ENCODE results near the gene CHEK2. TPM values are rescaled to one million over a fixed set of nuclear protein-coding genes. Genes with fewer than 3 reads are reported as not detected.

The CHEK2 gene
- polyA plus RNA-seq, 3 donors: 6.6 to 13.1 (median 7.8) TPM

- no CpG with 5 or more reads among the region's 3 CpGs for whole genome bisulfite sequencing (ENCODE audit: insufficient coverage)
- H3K4me3 ChIP-seq (replicated peaks in 1 of 3; ENCODE audit: low read depth in 2 of 3, low read length in 3 of 3): no peak overlapping the region
- no peak for TF ChIP-seq CTCF (IDR thresholded peaks at IDR 0.05)
- H3K4me2 ChIP-seq (replicated peaks; ENCODE audit: extremely low read depth, low read length, poor library complexity, severe bottlenecking): no peak overlapping the region
- no peak overlapping the region for H3K27ac Mint-ChIP-seq
- H3K36me3 Mint-ChIP-seq: peaks cover 33 to 44% of the 10 kb centered on the region in 2 donors
- H3K4me3 Mint-ChIP-seq: no peak overlapping the region
- no peak overlapping the region for H2AFZ ChIP-seq (ENCODE audit: insufficient read depth, low read depth, low read length, poor library complexity, severe bottlenecking)
- no peaks in the 10 kb centered on the region for H3K4me1 Mint-ChIP-seq
- H3K9me3 ChIP-seq (replicated peaks in 1 of 2; ENCODE audit: control insufficient read depth in 1 of 2, insufficient read depth in 1 of 2, low read length in 2 of 2): no peaks in the 10 kb centered on the region
- peaks cover 0 to 1% (median 0%) of the 10 kb centered on the region in 3 donors for H3K27me3 Mint-ChIP-seq (ENCODE audit: low read depth in 3 of 3)
- H3K27me3 ChIP-seq (ENCODE audit: control insufficient read depth in 2 of 2, insufficient read depth in 2 of 2, low read length in 2 of 2): no peaks in the 10 kb centered on the region
- H3K36me3 ChIP-seq (replicated peaks in 1 of 2; ENCODE audit: control insufficient read depth in 1 of 2, insufficient read depth in 2 of 2, low read length in 2 of 2): peaks cover 15 to 30% of the 10 kb centered on the region in 2 donors
- intact Hi-C loops (cut with micrococcal nuclease): loop anchor here in 1 of 2 donors (10.0 kb wide), 1 partner anchor 63 kb away; no protein-coding TSS in a partner anchor
- no peak for DNase-seq
- H3K79me2 ChIP-seq (ENCODE audit: insufficient read depth, low read length): no peaks in the 10 kb centered on the region
- no peak overlapping the region for H3K9ac ChIP-seq (ENCODE audit: insufficient read depth, low read length, poor library complexity, severe bottlenecking)
- no peak overlapping the region for H3K27ac ChIP-seq (ENCODE audit: low read depth in 1 of 2, low read length in 2 of 2)
- no peaks in the 10 kb centered on the region for H4K20me1 ChIP-seq (ENCODE audit: insufficient read depth, low read length)
- no peaks in the 10 kb centered on the region for H3K4me1 ChIP-seq (ENCODE audit: control insufficient read depth in 1 of 2, insufficient read depth in 2 of 2, low read length in 2 of 2)
- H3K9me3 Mint-ChIP-seq: peaks cover 0 to 3% (median 0%) of the 10 kb centered on the region in 7 donors
Observed at GRCh38 chr22:28718044-28718443, 23.6 kb downstream of the CHEK2 start.

- no peak overlapping the region for H3K27ac ChIP-seq (ENCODE audit: low read depth in 1 of 2, low read length in 2 of 2)
- peaks cover 15 to 27% of the 10 kb centered on the region in 2 donors for H3K36me3 ChIP-seq (replicated peaks in 1 of 2; ENCODE audit: control insufficient read depth in 1 of 2, insufficient read depth in 2 of 2, low read length in 2 of 2)
- no peak overlapping the region for H3K9ac ChIP-seq (ENCODE audit: insufficient read depth, low read length, poor library complexity, severe bottlenecking)
- Mint-ChIP-seq H3K4me1 (peaks cover 6% of the 10 kb centered on the region), H3K9me3 (peaks cover 0 to 3% (median 0%) of the 10 kb centered on the region in 7 donors), H3K27me3 (ENCODE audit: low read depth in 3 of 3) (peaks cover 0 to 1% (median 0%) of the 10 kb centered on the region in 3 donors), H3K36me3 (peaks cover 29 to 37% of the 10 kb centered on the region in 2 donors), H3K27ac (no peak overlapping the region), H3K4me3 (no peak overlapping the region)
- DNase-seq: no peak
- intact Hi-C loops (cut with micrococcal nuclease): loop anchor here in 1 of 2 donors (10.0 kb wide), 1 partner anchor 62 kb away; no protein-coding TSS in a partner anchor
- no peaks in the 10 kb centered on the region for H3K9me3 ChIP-seq (replicated peaks in 1 of 2; ENCODE audit: control insufficient read depth in 1 of 2, insufficient read depth in 1 of 2, low read length in 2 of 2)
- no peak overlapping the region for H3K4me3 ChIP-seq (replicated peaks in 1 of 3; ENCODE audit: low read depth in 2 of 3, low read length in 3 of 3)
- TF ChIP-seq CTCF (IDR thresholded peaks at IDR 0.05): no peak
- H2AFZ ChIP-seq (ENCODE audit: insufficient read depth, low read depth, low read length, poor library complexity, severe bottlenecking): no peak overlapping the region
- H3K27me3 ChIP-seq (ENCODE audit: control insufficient read depth in 2 of 2, insufficient read depth in 2 of 2, low read length in 2 of 2): no peaks in the 10 kb centered on the region
- no peak overlapping the region for H3K4me2 ChIP-seq (replicated peaks; ENCODE audit: extremely low read depth, low read length, poor library complexity, severe bottlenecking)
- peaks cover 0 to 3% of the 10 kb centered on the region in 2 donors for H3K4me1 ChIP-seq (ENCODE audit: control insufficient read depth in 1 of 2, insufficient read depth in 2 of 2, low read length in 2 of 2)
- no peaks in the 10 kb centered on the region for H4K20me1 ChIP-seq (ENCODE audit: insufficient read depth, low read length)
- WGBS (ENCODE audit: insufficient coverage): no CpG with 5 or more reads among the region's 3 CpGs
- no peaks in the 10 kb centered on the region for H3K79me2 ChIP-seq (ENCODE audit: insufficient read depth, low read length)
Observed at GRCh38 chr22:28716686-28717085, 24.9 kb downstream of the CHEK2 start.
